Endothelial cell (in vitro differentiated cells): ENCODE results near the gene ADAT3. TPM values are rescaled to one million over a fixed set of nuclear protein-coding genes. Genes with fewer than 3 reads are reported as not detected.

Experiments
- DNase-seq: peaks from one replicate; pipeline ENCODE4 v3.0.0; 2021; ENCODE audit warnings: low spot score
- H3K27ac Mint-ChIP-seq: one replicate; pipeline ENCODE4 v1.8.0; 2021; ENCODE audit warnings: mixed read lengths, inconsistent platforms; ENCODE audit not compliant: unreplicated experiment
- H3K27me3 Mint-ChIP-seq: one replicate; pipeline ENCODE4 v1.8.0; 2021; ENCODE audit warnings: mild to moderate bottlenecking, moderate library complexity, mixed read lengths, inconsistent platforms; ENCODE audit not compliant: unreplicated experiment
- H3K36me3 Mint-ChIP-seq: one replicate; pipeline ENCODE4 v1.8.0; 2021; ENCODE audit warnings: mild to moderate bottlenecking, low read depth, mixed read lengths, inconsistent platforms; ENCODE audit not compliant: unreplicated experiment
- H3K4me1 Mint-ChIP-seq: one replicate; pipeline ENCODE4 v1.8.0; 2021; ENCODE audit warnings: mild to moderate bottlenecking, mixed read lengths, inconsistent platforms; ENCODE audit not compliant: unreplicated experiment
- H3K4me3 Mint-ChIP-seq: one replicate; pipeline ENCODE4 v1.8.0; 2021; ENCODE audit warnings: mild to moderate bottlenecking, mixed read lengths, inconsistent platforms; ENCODE audit not compliant: unreplicated experiment
- H3K9me3 Mint-ChIP-seq: one replicate; pipeline ENCODE4 v1.8.0; 2021; ENCODE audit warnings: mixed read lengths, inconsistent platforms; ENCODE audit not compliant: unreplicated experiment
- CTCF ChIP-seq: fragments of 200-600 bp; sonication (generic); IDR thresholded peaks from one replicate; pipeline ENCODE4 v1.5.0; 2021; ENCODE audit warnings: antibody characterized with exemption; ENCODE audit not compliant: unreplicated experiment
- total RNA-seq: library from RNA; stranded (reverse); fragmentation: NEBNext Ultra II Directional; extraction: Animal tissue kit (Norgen Biotek cat#: 25700); gene quantifications from one replicate; pipeline ENCODE4 v1.2.1, GENCODE V29; 2021; ENCODE audit not compliant: unreplicated experiment

ADAT3 gene
- total RNA-seq, 1 donor from 2014 or later: 10.5 TPM

- no peak for DNase-seq
- Mint-ChIP-seq H3K4me1 (peaks cover 21% of the 10 kb centered on the region), H3K36me3 (peaks cover 9% of the 10 kb centered on the region), H3K4me3 (peak within 1 kb of the TSS; percentile 96), H3K27me3 (peaks cover 13% of the 10 kb centered on the region), H3K9me3 (no peaks in the 10 kb centered on the region), H3K27ac (peak within 1 kb of the TSS; percentile 97)
- TF ChIP-seq CTCF: no peak
These were observed 36.2 kb downstream of the ADAT3 start, which contains the start of gene CSNK1G2 for GRCh38 chr19:1941146-1942077. CSNK1G2 (plus strand) TSS chr19:1941172; CDS start chr19:1969773, 28,601 bp downstream.

- H3K36me3 Mint-ChIP-seq: peaks cover 5% of the 10 kb centered on the region
These were observed 37.1 kb downstream of the ADAT3 start for GRCh38 chr19:1942078-1942933.

GRCh38 chr19:1942934-1943555 is 37.8 kb downstream of the ADAT3 start:
- Mint-ChIP-seq H3K36me3 (peaks cover 5% of the 10 kb centered on the region), H3K4me1 (peaks cover 17% of the 10 kb centered on the region), H3K9me3 (no peaks in the 10 kb centered on the region), H3K4me3 (peak overlapping the region; percentile 96), H3K27me3 (peaks cover 13% of the 10 kb centered on the region), H3K27ac (peak overlapping the region; percentile 94)
- no peak for TF ChIP-seq CTCF
- no peak for DNase-seq

More at GRCh38 chr19:1942078-1942933, 37.1 kb downstream of the ADAT3 start:
- TF ChIP-seq CTCF: no peak
- DNase-seq: peak; percentile 86
- H3K27ac Mint-ChIP-seq: peak overlapping the region; percentile 97
- H3K4me3 Mint-ChIP-seq: peak overlapping the region; percentile 96
- peaks cover 17% of the 10 kb centered on the region for H3K4me1 Mint-ChIP-seq
- peaks cover 13% of the 10 kb centered on the region for H3K27me3 Mint-ChIP-seq
- H3K9me3 Mint-ChIP-seq: no peaks in the 10 kb centered on the region

- Mint-ChIP-seq H3K27ac (peak overlapping the region; percentile 94), H3K36me3 (peaks cover 8% of the 10 kb centered on the region), H3K4me3 (peak overlapping the region; percentile 96), H3K9me3 (no peaks in the 10 kb centered on the region), H3K4me1 (peaks cover 17% of the 10 kb centered on the region), H3K27me3 (peaks cover 13% of the 10 kb centered on the region)
- no peak for TF ChIP-seq CTCF
- no peak for DNase-seq
These were observed 38.5 kb downstream of the ADAT3 start for GRCh38 chr19:1943661-1944087.
